Limb (tissue), 2 donors: ENCODE measurements around the gene CTSA.
"Not testable (repeated sequence)": the region's sequence is repeated elsewhere in the genome, so short reads cannot be mapped to it uniquely, and the experiment has no call there.

Source experiments
- DNase-seq, 2 donors: peaks; one replicate each; pipeline ENCODE4 v3.0.0-alpha.2; 2016; ENCODE audit errors: extremely low spot score in 2 of 2

Gene CTSA

DNA sequence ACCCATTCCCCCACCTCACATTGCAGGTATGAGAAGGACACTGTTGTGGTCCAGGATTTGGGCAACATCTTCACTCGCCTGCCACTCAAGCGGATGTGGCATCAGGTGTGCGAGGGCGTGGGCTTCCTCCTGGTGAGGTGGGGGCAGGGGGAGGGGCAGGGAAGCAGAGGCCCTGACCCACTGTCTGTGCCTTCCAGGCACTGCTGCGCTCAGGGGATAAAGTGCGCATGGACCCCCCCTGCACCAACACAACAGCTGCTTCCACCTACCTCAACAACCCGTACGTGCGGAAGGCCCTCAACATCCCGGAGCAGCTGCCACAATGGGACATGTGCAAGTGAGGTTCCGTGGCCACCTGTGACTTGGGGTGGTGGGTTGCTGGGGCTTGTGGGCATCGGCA lies 3.7 kb downstream of the CTSA start:
- DNase-seq, result no peak

DNA sequence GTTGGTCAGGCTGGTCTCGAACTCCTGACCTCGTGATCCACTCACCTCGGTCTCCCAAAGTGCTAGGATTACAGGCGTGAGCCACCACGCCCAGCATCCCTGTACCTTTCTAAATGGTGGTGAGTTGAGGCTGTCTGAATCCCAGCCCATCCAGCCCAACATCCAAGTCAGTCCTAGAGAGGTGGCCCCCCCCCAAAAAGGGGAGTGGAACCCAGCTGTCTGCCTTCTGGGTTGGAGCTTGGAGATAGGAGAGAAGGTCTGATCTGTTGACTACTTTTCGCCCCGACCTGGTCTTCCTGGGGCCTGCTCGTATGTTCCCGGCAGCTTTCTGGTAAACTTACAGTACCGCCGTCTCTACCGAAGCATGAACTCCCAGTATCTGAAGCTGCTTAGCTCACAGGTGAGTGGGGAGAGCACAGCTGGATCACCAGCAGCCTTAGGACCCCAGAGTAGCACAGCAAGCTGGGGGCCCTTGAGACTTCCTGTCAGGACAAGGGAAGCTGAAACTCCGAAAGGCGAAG lies 5.6 kb downstream of the CTSA start:
- no peak for DNase-seq

DNA sequence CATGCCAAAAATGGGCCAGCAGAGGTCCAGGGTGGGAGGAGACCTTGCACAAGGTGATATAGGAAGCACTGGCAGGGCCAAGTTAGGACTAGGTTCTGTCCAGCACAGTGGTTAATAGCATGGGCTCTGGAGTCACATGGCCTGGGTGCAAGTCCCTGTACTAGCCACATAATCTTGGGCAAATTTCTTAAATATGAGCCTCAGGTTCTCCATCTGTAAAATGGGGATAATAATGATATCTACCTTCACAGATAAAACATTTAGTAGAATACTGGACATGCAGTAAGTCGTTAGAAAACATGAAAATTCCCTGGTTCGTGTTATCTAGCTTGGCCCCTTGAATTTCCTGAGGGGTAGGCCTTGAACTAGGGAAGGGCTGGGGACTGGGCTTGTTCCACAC lies 6.2 kb downstream of the CTSA start:
- DNase-seq, result no peak

DNA sequence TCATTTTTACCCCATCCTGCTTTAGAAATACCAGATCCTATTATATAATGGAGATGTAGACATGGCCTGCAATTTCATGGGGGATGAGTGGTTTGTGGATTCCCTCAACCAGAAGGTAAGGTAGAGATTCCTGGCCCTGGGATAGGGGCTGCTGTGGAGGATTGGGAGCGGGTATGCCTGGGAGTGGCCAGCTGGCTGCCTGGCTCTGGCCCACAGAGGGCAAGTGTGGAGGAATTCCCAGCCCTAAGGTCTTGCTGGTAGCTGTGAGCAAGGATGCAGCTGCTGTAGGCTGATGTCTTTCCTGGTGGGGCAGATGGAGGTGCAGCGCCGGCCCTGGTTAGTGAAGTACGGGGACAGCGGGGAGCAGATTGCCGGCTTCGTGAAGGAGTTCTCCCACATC lies 6.6 kb downstream of the CTSA start:
- DNase-seq, result no peak

DNA sequence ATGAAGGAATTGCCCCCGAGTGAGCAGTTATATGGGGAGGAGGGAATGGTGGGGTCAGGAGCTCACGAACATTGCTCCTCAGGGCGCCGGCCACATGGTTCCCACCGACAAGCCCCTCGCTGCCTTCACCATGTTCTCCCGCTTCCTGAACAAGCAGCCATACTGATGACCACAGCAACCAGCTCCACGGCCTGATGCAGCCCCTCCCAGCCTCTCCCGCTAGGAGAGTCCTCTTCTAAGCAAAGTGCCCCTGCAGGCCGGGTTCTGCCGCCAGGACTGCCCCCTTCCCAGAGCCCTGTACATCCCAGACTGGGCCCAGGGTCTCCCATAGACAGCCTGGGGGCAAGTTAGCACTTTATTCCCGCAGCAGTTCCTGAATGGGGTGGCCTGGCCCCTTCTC lies 7.2 kb downstream of the CTSA start:
- DNase-seq, result no peak

DNA sequence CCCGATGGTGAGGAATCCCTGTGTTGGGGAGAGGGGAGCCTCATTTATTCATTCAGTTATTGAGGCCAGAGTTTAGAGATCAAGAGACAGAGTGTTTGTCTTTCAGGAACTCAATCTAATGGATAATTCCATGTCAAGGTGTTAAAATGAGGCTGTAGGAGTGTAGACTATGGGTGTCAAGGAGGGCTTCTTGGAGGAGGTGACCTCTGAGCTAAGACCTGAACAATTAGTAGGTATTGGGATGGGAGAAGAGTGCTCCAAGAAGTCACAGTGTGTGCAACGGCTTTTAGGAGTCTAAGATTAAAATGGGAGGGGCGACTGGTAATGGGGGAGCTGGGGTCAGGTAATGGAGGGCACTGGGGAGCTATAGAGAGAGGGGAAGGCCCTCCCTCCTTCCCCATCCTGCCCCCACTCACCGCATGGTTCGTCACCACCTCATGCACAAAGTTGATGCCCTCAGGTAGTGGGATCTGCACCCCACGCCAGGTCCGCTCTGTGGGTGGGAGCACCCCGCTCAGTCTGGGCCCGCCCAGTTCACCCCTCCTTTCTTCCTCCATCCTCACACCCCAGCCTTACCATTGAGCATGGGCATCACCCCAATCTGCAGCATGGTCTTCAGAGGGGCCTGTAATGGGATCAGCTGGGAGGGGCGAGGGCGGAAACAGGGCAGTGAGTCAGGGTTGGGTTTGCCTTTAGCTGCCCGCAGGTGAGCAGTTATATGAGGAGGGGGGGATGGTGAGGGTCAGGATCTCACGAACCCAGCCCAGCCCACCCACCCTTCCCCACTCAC lies 8.1 kb downstream of the CTSA start:
- DNase-seq, result no peak

DNA sequence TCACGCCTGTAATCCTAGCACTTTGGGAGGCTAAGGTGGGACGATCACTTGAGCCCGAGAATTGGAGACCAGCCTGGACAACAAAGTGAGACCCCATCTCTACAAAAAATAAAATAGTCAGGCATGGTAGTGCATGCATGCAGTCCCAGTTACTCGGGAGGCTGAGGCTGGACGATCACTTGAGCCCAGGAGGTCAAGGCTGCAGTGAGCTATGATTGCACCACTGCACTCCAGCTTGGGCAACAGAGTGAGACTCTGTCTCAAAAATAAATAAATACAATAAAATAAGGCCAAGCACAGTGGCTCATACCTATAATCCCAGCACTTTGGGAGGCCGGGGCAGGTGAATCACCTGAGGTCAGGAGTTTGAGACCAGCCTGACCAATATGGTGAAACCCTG lies 10.2 kb downstream of the CTSA start:
- DNase-seq, result not testable (repeated sequence)

DNA sequence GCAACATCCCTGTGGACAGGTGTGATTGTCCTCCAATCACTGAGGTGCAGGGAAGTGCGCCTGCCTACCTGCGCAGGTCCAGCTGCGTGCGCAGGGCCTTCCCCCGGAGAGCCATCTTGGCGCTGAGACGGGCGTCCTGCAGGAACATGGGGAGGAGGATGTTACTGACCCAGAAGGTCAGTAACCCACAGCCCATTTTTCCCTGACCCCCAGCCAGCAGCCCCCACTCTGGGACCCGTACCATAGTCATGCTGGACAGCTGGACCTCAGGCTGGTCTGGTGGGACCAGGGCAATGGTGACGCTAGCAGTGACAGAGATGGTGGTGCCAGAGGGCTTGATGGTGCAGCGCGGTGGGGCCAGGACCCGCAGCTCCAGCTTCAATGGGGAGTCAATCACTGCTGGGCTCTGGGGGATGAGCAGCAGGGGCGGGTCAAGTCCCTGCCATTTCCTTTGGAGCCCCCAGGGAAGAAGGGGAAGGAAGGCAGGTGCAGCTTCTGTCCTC lies 11.1 kb downstream of the CTSA start:
- no peak for DNase-seq

DNA sequence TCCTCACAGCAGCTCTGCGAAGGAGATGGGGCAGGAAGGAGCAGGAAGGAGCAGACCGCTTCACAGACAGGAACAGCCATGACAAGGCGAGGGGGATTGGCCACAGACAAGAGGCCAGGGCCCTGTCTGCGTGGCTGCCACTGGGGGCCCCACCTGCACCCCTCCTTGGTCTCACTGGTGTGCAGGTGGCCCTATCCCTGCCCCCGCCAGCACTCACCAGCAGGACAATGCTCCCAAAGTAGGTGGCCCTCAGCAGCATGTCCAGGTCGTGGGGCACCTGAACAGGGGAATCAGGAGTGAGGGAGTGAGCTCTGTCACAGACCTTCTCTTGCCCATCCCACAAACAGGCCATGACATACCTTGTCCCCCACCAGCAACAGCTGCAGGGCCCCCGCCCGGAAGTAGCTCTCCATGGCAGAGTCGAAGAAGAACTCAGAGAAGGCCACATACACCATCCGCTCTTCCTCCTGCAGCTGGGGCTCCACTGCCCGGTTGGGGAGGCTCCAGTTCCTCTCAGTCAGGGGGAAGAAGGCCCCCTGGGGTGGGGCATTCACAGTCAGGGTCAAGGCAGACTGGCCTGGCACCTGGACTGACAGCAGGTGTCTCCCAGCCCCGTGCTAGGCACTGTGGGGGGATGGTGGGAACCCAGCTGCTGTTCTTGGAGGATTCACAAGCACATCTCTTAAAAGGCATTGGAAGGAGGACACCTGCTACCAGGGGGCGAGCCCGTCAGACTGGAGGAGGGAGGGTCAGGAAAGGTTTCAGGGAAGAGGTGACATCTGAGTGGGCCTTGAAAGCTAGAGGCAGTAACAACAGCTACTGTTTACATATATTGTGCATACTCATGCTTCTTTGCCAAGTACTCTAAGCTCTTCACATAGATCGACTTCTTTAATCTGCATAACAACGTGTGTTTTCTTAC lies 13.7 kb downstream of the CTSA start:
- DNase-seq, result no peak

DNA sequence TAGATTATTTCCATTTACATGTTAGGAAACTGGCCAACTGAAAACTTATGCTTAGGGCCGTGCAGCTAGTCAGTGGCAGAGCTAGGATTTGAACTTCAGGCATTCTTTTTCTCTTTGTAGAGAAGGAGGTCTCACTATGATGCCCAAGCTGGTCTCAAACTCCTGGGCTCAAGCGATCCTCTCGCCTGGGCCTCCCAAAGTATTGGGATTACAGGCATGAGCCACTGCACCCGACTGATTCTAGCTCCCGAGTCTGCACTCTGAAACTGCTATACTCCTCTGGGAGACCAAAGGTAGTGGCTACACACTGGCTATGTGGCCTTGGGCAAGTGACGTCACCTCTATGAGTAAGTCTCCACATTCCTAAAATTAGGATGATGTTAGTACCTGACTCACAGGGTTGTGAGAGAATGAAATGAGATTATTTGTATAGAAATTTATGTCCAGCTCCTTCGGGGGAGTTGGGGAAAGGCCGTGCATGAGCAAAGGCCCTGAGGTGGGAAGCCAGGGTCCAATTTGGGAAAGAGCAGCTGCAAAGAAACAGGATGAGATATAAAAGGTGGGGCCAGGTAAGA lies 14.5 kb downstream of the CTSA start:
- no peak for DNase-seq

DNA sequence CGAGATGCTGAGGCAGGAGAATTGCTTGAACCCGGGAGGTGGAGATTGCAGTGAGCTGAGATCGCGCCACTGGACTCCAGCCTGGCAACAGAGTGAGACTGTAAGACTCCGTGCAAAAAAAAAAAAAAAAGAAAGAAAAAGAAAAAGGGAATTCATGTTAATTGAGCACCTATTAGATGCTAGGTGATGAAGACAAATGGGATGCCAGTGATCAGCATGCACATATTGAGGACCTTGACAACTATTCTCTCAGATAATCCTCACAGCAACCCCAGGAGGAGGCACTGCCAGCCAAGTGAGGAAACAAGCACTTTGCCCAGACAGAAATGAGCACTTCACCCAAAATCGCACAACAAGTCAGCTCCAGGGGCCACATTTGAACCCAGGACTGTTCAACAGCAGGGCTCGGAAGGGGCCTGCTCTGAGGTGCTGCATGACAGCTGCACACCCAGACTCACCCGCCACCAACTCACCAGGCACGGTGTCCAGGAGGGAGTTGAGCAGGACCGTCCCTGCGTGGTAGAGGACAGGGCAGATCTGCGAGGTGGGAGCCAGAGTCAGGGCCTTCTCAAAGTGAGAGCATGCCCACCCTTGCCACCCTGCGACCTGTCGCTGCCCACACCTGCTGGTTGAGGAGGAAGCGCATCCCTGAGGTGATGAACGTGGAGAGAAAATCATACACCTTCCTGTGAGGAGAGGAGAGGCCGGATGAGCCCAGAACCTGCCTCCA lies 16.2 kb downstream of the CTSA start:
- no peak for DNase-seq

DNA sequence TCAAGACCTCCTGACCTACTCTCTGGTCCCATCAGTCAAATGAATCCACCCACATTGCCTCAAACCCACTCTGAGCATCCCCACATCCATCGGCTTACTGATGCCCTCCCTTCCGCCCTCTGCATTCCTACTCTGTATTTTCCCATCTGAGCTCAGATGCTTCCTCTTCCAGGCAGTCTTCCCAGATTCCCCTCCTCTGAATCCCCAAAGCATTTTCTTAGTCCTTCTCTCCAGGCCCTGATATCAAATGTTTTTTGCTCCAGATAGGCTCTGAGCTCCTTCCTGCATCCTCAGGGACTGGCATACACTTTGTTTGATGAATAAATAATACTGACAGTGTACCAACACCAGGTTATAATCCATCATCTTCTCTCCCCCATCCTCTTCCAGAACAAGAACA lies 16.9 kb downstream of the CTSA start:
- no peak for DNase-seq

DNA sequence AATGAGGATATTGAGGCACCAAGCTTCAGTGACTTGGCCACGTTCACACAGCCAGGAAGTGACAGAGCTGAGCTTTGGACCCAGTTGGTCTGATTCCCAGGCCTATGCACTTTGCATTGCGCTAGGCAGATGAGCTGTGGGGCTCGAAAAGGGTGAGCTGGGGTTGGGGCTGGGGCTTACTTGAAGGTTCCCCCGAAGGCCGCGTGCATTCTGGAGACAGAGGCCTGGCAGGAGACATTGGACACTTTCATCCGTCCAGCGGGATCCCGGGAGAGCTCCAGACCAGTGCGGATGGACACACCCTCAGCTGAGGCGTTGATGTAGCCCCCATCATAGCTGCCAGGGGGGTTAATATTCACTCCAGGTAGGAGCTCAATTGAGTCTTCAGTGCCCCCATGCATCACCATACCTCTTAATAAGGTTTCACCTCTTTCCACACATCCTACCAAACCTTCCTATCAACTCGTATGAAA lies 18.2 kb downstream of the CTSA start:
- no peak for DNase-seq

DNA sequence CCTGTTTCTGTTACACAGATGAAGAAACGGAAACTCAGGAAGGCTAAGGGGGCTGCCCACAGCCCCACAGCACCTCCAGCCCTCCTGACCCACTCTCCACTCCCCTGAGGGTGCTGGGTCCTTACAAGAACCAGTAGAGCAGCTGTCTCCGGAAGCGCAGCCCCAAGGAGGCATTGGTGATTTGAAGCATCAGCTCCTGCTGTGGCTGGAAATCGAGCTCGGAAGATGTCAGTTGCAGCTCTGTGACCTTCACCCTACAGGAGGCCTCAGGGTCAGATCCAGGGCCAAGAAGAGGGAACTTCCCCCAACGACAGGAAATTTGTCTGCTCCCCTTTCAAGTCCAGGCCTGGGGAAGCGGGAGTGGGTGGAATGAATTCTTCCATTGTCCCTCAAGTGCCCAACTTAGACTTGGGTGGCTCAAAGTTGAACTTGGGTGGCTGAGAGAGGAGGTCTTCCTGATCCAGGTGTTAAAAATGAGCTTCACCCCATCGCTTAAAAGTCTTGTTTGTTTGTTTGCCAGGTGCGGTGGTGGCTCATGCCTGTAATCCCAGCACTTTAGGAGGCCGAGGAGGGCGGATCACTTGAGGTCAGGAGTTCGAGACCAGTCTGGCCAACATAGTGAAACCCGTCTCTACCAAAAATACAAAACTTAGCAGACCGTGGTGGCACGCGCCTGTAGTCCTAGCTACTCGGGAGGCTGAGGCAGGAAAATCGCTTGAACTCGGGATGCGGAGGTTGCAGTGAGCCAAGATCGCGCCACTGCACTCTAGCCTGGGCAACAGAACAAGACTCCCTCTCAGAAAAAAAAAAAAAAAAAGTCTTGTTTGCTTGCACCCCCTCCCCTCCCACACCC lies 18.9 kb downstream of the CTSA start:
- DNase-seq, result no peak

DNA sequence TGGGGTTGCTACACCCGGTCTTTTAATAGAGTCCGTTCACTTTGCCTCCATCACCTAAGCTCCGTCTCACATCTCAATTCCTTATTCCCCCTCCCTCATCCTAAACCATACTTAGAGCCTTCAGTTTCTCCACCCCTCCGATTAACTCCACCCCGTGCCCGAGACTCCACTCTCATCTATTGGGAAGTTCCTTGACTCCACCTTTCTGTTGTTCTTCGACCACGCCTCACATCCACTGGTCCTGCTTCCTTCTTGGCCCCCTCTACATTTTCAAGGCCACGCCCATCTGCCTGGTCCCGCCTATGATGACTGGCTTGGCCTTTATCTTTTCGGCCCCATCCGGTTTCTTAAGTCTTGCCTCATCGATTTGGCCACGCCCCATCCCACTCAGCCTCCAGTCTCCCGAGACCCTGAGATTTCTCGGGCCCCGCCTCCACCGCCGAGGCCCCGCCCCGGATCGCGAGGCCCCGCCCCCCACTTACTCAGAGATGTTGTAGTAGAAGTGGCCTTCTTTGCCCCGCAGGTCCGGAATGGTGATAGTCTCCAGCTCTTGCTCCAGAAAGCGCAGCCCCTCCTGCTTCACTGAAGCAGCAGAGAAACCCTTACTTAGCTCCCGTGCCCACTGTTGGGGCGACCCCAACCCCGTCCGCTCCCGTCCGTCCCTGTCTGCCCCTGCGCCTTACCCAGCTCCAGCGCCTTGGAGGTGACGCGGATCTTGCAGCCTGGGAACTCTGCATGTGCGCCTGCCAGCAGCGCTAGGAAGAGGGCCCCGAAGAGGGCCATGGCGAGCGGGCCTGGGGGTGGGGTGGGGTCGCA lies 19.7 kb downstream of the CTSA start:
- peak; percentile 88 to 93 for DNase-seq

DNA sequence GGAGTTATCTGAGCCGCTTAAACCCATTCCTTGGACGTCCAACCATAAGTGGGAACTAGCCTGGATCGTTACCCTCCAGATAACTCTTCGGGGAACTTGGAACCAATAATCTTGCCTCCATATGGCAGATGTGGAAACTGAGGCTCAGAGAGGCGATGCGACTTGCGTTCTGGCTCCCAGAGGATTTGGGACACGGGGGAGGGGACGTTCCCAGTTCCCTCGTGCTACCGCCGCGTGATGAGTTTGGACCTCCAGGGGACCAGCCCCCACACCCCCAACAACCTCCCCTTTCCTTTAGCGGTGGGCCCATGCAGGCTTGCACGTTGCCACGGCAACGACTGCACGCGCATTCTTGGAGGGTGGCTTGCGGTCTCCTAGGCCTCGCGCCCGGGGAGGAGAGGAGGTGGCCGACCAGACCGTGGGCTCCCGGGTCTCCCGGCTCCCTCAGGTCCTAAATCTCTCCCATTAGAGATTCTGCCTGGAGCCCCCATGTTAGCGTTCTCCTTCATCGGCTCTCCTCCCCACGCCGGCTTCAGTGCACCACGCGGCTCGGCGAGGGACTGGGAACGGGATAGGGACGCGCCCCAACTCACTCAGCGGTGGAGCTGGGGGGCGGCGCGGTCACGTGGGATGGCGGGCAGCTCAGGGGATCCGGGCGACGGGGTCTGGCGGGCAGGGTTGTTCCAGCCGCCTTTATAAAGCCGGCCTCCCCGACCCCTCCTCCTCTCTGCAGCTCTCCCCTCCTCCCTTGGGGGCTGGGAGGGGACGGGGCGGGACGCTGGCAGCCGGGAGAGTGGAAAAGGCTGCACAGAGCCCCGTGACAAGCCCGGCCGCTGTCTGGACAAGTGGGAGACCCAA lies 20.6 kb downstream of the CTSA start, which contains the start of gene PLTP:
Gene PLTP (minus strand): TSS at position 670 of the 858 bp plus-strand sequence. CDS start 703 bp downstream, outside the sequence.
- peak; percentile 34 to 84 for DNase-seq

DNA sequence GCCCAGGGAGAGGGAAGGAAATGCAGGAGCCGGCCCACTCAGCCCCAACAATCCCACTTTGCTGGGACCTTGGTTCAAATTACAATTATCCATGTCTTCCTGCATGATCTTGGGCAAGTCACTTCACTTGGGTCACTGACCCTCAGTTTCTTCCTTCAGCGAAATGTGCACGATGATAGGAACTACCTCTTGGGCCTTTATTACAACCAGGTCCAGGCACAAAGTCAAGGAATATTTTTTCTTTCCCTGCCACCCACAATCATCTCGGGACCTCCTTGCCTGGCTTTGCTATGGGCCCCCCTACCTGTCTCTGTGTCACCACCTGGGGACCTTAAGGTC lies 21.2 kb downstream of the CTSA start:
- no peak for DNase-seq

DNA sequence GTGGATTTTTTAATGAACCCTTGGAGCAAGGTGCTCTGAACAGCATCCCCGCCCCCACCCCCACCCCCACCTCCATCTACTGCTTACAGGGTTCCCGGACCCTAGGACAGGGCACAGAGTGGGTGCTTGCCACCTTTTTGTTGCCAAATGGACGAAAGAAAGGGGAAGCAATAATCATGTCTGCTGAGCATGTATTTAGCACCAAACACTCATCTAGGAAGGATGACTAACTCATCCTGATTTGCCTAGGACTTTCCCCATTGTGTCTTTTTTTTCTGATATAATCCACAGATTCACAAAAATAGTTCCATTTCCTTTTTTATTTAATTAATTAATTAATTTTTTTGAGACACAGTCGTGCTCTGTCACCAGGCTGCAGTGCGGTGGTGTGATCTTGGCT lies 22.0 kb downstream of the CTSA start:
- DNase-seq, result no peak
